GM20000 (cell line): ENCODE data around the gene HSPG2.

ENCODE experiments used
- DNase-seq: peaks from one replicate; pipeline ENCODE4 v3.0.0; 2012; ENCODE audit warnings: low spot score
- CTCF ChIP-seq: IDR thresholded peaks from 2 replicates; pipeline ENCODE4 v1.5.1; 2012; ENCODE audit warnings: mild to moderate bottlenecking, control low read depth; ENCODE audit errors: extremely low read depth, missing control alignments

Gene HSPG2

GRCh38 chr1:21897844-21898243 is 39.3 kb downstream of the HSPG2 start:
- no peak for TF ChIP-seq CTCF
- DNase-seq, result no peak

- no peak for TF ChIP-seq CTCF
- no peak for DNase-seq
These were observed 40.2 kb downstream of the HSPG2 start for GRCh38 chr1:21896652-21897532.

- DNase-seq, result no peak
- TF ChIP-seq CTCF, result no peak
These were observed 41.1 kb downstream of the HSPG2 start for GRCh38 chr1:21896026-21896425.

- TF ChIP-seq CTCF, result no peak
- no peak for DNase-seq
These were observed 42.9 kb downstream of the HSPG2 start for GRCh38 chr1:21894034-21894881.

GRCh38 chr1:21893046-21893805 is 43.9 kb downstream of the HSPG2 start:
- TF ChIP-seq CTCF, result no peak
- no peak for DNase-seq

- TF ChIP-seq CTCF, result no peak
- no peak for DNase-seq
These were observed 45.3 kb downstream of the HSPG2 start for GRCh38 chr1:21891621-21892479.
